ENCODE results near the gene UBL5.

DNA sequence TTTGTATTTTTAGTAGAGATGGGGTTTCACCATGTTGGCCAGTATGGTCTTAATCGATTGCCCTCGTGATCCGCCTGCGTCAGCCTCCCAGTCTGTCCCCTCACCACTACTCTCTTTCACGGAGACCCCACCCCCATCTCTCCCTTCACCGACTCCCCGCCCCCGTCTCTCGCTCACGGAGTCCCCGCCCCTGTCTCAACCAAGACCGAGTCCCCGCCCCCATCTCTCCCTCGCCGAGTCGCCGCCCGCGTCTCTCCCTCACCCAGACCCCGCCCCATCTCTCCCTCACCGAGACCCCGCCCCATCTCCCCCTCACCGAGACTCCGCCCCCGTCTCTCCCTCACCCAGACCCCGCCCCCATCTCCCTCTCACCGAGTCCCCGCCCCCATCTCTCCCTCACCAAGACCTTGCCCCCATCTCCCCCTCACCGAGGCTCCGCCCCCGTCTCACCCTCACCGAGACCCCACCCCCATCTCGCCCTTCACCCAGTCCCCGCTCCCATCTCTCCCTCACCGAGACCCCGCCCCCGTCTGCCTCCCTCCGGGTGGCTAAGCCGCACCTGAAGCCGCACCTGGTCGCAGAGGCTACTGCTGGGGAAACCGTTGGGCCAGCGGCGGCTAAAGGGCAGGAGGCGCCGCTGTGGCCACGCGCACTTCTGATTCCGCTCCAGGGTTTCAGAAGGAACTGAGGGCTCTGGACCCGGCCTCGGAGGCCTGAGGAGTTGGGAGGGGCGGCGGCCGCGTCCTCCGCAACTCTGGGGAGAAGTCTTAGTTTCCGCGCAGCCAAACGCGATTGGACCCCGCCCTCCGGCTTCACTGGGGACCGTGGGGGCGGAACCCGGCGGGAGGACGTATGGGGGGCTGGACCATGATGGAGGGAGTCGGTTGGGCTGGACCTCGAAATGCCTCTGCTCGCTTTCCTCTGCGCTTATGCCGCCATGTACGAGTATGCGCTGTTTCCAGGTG lies 42.1 kb upstream of the UBL5 start:
- peak; percentile 33 for TF ChIP-seq MXI1 (conservative IDR thresholded peaks at IDR 0.05; ENCODE audit: poor library complexity, severe bottlenecking)
- peak; percentile 84 for TF ChIP-seq POLR2AphosphoS5 (IDR thresholded peaks at IDR 0.05)
- TF ChIP-seq EZH2 (IDR thresholded peaks at IDR 0.05; ENCODE audit: borderline replicate concordance, insufficient read depth, low read length, poor library complexity, severe bottlenecking), result no peak
- no peak for TF ChIP-seq CTCF (IDR thresholded peaks at IDR 0.05; ENCODE audit: poor library complexity, severe bottlenecking)
- no peak for TF ChIP-seq REST (IDR thresholded peaks at IDR 0.05; ENCODE audit: borderline replicate concordance)
- TF ChIP-seq TAF1 (IDR thresholded peaks at IDR 0.05; ENCODE audit: low read depth), result no peak
- TF ChIP-seq RAD21 (conservative IDR thresholded peaks at IDR 0.05), result no peak
- TF ChIP-seq EP300 (conservative IDR thresholded peaks at IDR 0.05; ENCODE audit: poor library complexity, severe bottlenecking), result peak; percentile 33
- no peak for TF ChIP-seq SMC3 (conservative IDR thresholded peaks at IDR 0.05; ENCODE audit: poor library complexity)
